NB4 (cell line): ENCODE results near the gene ABHD13.
"Not testable (repeated sequence)": the region's sequence is repeated elsewhere in the genome, so short reads cannot be mapped to it uniquely, and the experiment has no call there.

Experiments used
- DNase-seq: peaks from one replicate; pipeline ENCODE4 v3.0.0; 2010; ENCODE audit warnings: low read depth
- H3K4me3 ChIP-seq: one replicate; pipeline ENCODE4 v1.5.1; 2011; ENCODE audit warnings: mild to moderate bottlenecking, low read depth, low read length, moderate library complexity
- CTCF ChIP-seq: IDR thresholded peaks from one replicate; pipeline ENCODE4 v1.5.1; 2012; ENCODE audit warnings: low read depth, low read length
- MYC ChIP-seq: IDR thresholded peaks from 2 replicates; pipeline ENCODE4 v1.6.1; 2011; ENCODE audit warnings: low read depth, low read length
- POLR2A ChIP-seq: IDR thresholded peaks from 2 replicates; pipeline ENCODE4 v1.6.1; 2011; ENCODE audit warnings: mild to moderate bottlenecking; ENCODE audit not compliant: insufficient read length; ENCODE audit errors: extremely low read depth
- TF ChIP-seq, protein P1 (sequence below): IDR thresholded peaks from 2 replicates; pipeline ENCODE4 v1.6.1; 2011; ENCODE audit warnings: low read depth, low read length

Gene ABHD13

GRCh38 chr13:108263621-108264355 lies 45.6 kb downstream of the ABHD13 start:
- TF ChIP-seq MYC (no peak), CTCF (no peak), POLR2A (no peak)
- TF ChIP-seq, protein P1, sequence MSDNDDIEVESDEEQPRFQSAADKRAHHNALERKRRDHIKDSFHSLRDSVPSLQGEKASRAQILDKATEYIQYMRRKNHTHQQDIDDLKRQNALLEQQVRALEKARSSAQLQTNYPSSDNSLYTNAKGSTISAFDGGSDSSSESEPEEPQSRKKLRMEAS: no peak
- DNase-seq: peak; percentile 58
- H3K4me3 ChIP-seq: no peak overlapping the region

DNA sequence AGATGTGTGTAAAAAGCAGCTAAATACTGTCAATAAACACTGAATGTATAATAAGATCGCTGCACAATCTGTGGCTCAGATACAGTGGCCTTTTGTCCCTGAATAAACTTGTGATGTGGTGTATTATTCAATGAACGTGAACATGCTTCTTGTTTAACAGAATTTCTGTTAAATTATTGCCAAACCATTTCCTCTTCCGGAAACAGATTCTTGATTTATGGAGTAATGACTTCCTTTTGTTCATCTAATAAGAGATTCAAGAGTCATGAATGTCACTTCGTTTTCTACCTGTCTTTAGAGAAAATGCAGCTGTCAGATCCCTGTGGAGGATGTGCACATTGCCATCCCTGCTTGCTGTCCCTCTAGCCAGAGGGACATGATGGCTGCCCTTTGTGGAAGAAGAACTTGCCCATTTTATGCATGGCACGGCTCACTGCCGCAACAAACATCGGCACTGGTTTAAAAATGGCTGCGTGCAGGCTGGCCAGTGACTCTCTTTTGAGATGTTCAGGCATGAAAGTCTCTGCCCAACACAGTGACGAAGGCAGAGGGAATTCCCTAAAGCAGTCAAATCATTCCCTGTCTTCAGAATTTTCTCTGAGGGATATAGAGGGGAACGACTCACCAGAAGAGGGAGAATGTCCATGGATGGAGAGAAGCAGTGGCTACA lies 48.3 kb downstream of the ABHD13 start:
- H3K4me3 ChIP-seq: no peak overlapping the region
- peak; percentile 67 for DNase-seq
- TF ChIP-seq, protein P1: 0 out of 2 replicates have a peak, but pooled peaks have one; percentile 27
- TF ChIP-seq POLR2A: no peak

GRCh38 chr13:108267347-108267746 lies 49.2 kb downstream of the ABHD13 start:
- DNase-seq: peak; percentile 48
- TF ChIP-seq, protein P1: no peak
- TF ChIP-seq POLR2A: no peak
- no peak for TF ChIP-seq CTCF
- TF ChIP-seq MYC: no peak
- H3K4me3 ChIP-seq: no peak overlapping the region

DNA sequence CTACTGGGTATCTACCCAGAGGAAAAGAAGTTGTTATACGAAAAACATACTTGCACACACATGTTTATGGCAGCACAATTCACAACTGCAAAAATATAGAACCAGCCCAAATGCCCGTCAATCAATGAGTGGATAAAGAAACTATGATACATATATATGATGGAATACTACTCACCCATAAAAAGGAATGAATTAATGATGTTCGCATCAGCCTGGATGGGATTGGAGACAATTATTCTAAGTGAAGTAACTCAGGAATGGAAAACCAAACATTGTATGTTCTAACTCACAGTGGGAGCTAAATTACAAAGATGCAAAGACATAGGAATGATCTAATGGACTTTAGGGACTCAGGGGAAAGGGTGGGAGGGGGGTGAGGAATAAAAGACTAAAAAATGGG lies 49.7 kb downstream of the ABHD13 start:
- not testable (repeated sequence) for H3K4me3 ChIP-seq, DNase-seq

GRCh38 chr13:108268466-108269112 lies 50.4 kb downstream of the ABHD13 start:
- TF ChIP-seq, protein P1: no peak
- TF ChIP-seq CTCF: no peak
- no peak for TF ChIP-seq MYC
- TF ChIP-seq POLR2A: no peak
- peak; percentile 42 for DNase-seq
- H3K4me3 ChIP-seq: no peak overlapping the region

GRCh38 chr13:108269601-108270328 lies 51.6 kb downstream of the ABHD13 start, which contains the start of gene TNFSF13B:
Gene TNFSF13B (plus strand): TSS chr13:108269718. CDS start chr13:108269896, 178 bp downstream.
- H3K4me3 ChIP-seq: peak within 1 kb of the TSS; percentile 77
- peak; percentile 89 for DNase-seq
- TF ChIP-seq MYC (peak; percentile 36; the same call in 1 of the 2 replicates), CTCF (no peak)
- TF ChIP-seq, protein P1: peak; percentile 34; the same call in 1 of the 2 replicates
